Measurements from ENCODE around the gene ZNF668. TPM values are rescaled to one million over a fixed set of nuclear protein-coding genes. Genes with fewer than 3 reads are reported as not detected.

ZNF668 gene
- total RNA-seq, 1 experiment from 2014 or later: 16.8 TPM

Other genes starting within 250 kb of the ZNF668 start
- gene BCL7C, start 180.2 kb downstream of the ZNF668 start, total RNA-seq (2021; ENCODE audit: unreplicated experiment): 44.9 TPM
- gene CTF1, start 177.6 kb downstream of the ZNF668 start, total RNA-seq (2021; ENCODE audit: unreplicated experiment): 1.4 TPM
- 45.2 TPM for gene FBXL19, start 150.7 kb downstream of the ZNF668 start, total RNA-seq (2021; ENCODE audit: unreplicated experiment)
- gene ORAI3, start 125.2 kb downstream of the ZNF668 start, total RNA-seq (2021; ENCODE audit: unreplicated experiment): 9.0 TPM
- gene SETD1A, start 116.5 kb downstream of the ZNF668 start, total RNA-seq (2021; ENCODE audit: unreplicated experiment): 26.9 TPM
- 8.6 TPM for gene HSD3B7, start 89.0 kb downstream of the ZNF668 start, total RNA-seq (2021; ENCODE audit: unreplicated experiment)
- 1.6 TPM for gene STX1B, start 63.6 kb downstream of the ZNF668 start, total RNA-seq (2021; ENCODE audit: unreplicated experiment)
- 26.0 TPM for gene STX4, start 40.7 kb downstream of the ZNF668 start, total RNA-seq (2021; ENCODE audit: unreplicated experiment)
- 17.7 TPM for gene ZNF646, start 182 bp upstream of the ZNF668 start, total RNA-seq (2021; ENCODE audit: unreplicated experiment)
- gene PRSS53, start 14.7 kb upstream of the ZNF668 start, total RNA-seq (2021; ENCODE audit: unreplicated experiment): 11.6 TPM
- 83.8 TPM for gene VKORC1, start 20.6 kb upstream of the ZNF668 start, total RNA-seq (2021; ENCODE audit: unreplicated experiment)
- gene BCKDK, start 34.1 kb upstream of the ZNF668 start, total RNA-seq (2021; ENCODE audit: unreplicated experiment): 60.7 TPM
- gene KAT8, start 43.4 kb upstream of the ZNF668 start, total RNA-seq (2021; ENCODE audit: unreplicated experiment): 44.9 TPM
- gene PRSS8, start 61.5 kb upstream of the ZNF668 start, total RNA-seq (2021; ENCODE audit: unreplicated experiment): 42.6 TPM
- not detected for gene PRSS36, start 75.8 kb upstream of the ZNF668 start, total RNA-seq (2021; ENCODE audit: unreplicated experiment)
- gene FUS, start 105.9 kb upstream of the ZNF668 start, total RNA-seq (2021; ENCODE audit: unreplicated experiment): 522 TPM
- not detected for gene PYCARD, start 128.5 kb upstream of the ZNF668 start, total RNA-seq (2021; ENCODE audit: unreplicated experiment)
- gene TRIM72, start 139.9 kb upstream of the ZNF668 start, total RNA-seq (2021; ENCODE audit: unreplicated experiment): 43.8 TPM
- gene PYDC1, start 142.9 kb upstream of the ZNF668 start, total RNA-seq (2021; ENCODE audit: unreplicated experiment): not detected
- gene ITGAM, start 185.7 kb upstream of the ZNF668 start, total RNA-seq (2021; ENCODE audit: unreplicated experiment): 1.7 TPM